Middle frontal gyrus (tissue), 1 donor: ENCODE measurements around the gene METTL25B.
"Not testable (repeated sequence)": the region's sequence is repeated elsewhere in the genome, so short reads cannot be mapped to it uniquely, and the experiment has no call there.

Source experiments
- DNase-seq: peaks from one replicate; pipeline ENCODE4 v3.0.0-alpha.2; 2015; ENCODE audit warnings: low spot score; ENCODE audit errors: extremely low spot score

METTL25B gene

GRCh38 chr1:156747742-156748669 is 19.7 kb downstream of the METTL25B start:
- no peak for DNase-seq

GRCh38 chr1:156748670-156749418 is 20.6 kb downstream of the METTL25B start:
- no peak for DNase-seq

- DNase-seq = no peak
These were observed 21.3 kb downstream of the METTL25B start for GRCh38 chr1:156749419-156750118.

- no peak for DNase-seq
These were observed 22.0 kb downstream of the METTL25B start for GRCh38 chr1:156750191-156750672.

- no peak for DNase-seq
These were observed 22.6 kb downstream of the METTL25B start for GRCh38 chr1:156750711-156751450.

- no peak for DNase-seq
These were observed 23.1 kb downstream of the METTL25B start, which contains the start of gene HDGF for GRCh38 chr1:156751451-156751756. Gene HDGF (minus strand): TSS chr1:156751675. CDS start chr1:156751429, 246 bp downstream.

- DNase-seq = peak; percentile 93
These were observed 23.6 kb downstream of the METTL25B start for GRCh38 chr1:156751757-156752481.

GRCh38 chr1:156752843-156753482 is 24.7 kb downstream of the METTL25B start:
- DNase-seq = no peak

- no peak for DNase-seq
These were observed 25.9 kb downstream of the METTL25B start for GRCh38 chr1:156754219-156754618.

GRCh38 chr1:156755527-156755950 is 27.3 kb downstream of the METTL25B start:
- DNase-seq = no peak

GRCh38 chr1:156756355-156756754 is 28.1 kb downstream of the METTL25B start:
- DNase-seq = no peak

- DNase-seq = not testable (repeated sequence)
These were observed 29.4 kb downstream of the METTL25B start for GRCh38 chr1:156757572-156758253.

- no peak for DNase-seq
These were observed 32.0 kb downstream of the METTL25B start for GRCh38 chr1:156760092-156760795.

- no peak for DNase-seq
These were observed 32.5 kb downstream of the METTL25B start for GRCh38 chr1:156760796-156761104.

GRCh38 chr1:156765136-156765535 is 36.9 kb downstream of the METTL25B start:
- DNase-seq = not testable (repeated sequence)

- DNase-seq = no peak
These were observed 37.4 kb downstream of the METTL25B start for GRCh38 chr1:156765666-156766065.

GRCh38 chr1:156766298-156767100 is 38.2 kb downstream of the METTL25B start:
- DNase-seq = no peak
